Measurements from ENCODE around the gene MYO1G. TPM values are rescaled to one million over a fixed set of nuclear protein-coding genes. Genes with fewer than 3 reads are reported as not detected.

The MYO1G gene
- polyA plus RNA-seq, 1 experiment, result 0.02 TPM

GRCh38 chr7:44990109-44991023 lies 11.6 kb upstream of the MYO1G start:
- DNase-seq (ENCODE audit: low read depth), result no peak
- TF ChIP-seq, protein P1, sequence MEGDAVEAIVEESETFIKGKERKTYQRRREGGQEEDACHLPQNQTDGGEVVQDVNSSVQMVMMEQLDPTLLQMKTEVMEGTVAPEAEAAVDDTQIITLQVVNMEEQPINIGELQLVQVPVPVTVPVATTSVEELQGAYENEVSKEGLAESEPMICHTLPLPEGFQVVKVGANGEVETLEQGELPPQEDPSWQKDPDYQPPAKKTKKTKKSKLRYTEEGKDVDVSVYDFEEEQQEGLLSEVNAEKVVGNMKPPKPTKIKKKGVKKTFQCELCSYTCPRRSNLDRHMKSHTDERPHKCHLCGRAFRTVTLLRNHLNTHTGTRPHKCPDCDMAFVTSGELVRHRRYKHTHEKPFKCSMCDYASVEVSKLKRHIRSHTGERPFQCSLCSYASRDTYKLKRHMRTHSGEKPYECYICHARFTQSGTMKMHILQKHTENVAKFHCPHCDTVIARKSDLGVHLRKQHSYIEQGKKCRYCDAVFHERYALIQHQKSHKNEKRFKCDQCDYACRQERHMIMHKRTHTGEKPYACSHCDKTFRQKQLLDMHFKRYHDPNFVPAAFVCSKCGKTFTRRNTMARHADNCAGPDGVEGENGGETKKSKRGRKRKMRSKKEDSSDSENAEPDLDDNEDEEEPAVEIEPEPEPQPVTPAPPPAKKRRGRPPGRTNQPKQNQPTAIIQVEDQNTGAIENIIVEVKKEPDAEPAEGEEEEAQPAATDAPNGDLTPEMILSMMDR (IDR thresholded peaks at IDR 0.05; ENCODE audit: insufficient read depth, low read depth, low read length), result no peak
- Histone ChIP-seq H3K27me3 (ENCODE audit: control insufficient read depth, insufficient read depth, low read length) (no peaks in the 10 kb centered on the region), H3K4me3 (ENCODE audit: low read depth, low read length) (no peak overlapping the region), H3K36me3 (ENCODE audit: control insufficient read depth, insufficient read depth, low read length) (peaks cover under 1% of the 10 kb centered on the region; the same call in 1 of the 2 replicates)
- ChIA-PET POLR2A (interaction anchor here (0.6 kb wide), 1 partner anchor 9 kb away, joined by 6 read pairs; no protein-coding TSS in a partner anchor), CTCF (interaction anchor here (0.9 to 1.9 kb wide), 2 partner anchors 11 to 16 kb away, joined by 4 read pairs; no protein-coding TSS in a partner anchor)

DNA sequence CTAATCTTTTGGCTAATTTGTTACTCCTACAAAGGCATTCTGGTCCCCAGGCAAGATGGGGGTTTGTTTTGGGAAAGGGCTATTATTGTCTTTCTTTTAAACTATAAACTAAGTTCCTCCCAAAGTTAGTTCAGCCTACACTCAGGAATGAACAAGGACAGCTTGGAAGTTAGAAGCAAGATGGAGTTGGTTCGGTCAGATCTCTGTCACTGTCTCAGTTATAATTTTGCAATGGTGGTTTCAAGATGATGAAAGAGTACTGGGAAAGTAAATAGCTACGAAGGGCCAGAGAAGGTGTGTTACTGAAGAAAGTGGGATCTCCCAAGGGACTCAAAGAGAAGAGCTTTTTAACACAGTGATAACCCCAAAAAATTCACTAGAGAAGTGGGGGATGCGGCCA lies 10.3 kb upstream of the MYO1G start:
- H3K36me3 ChIP-seq (ENCODE audit: control insufficient read depth, insufficient read depth, low read length), result peaks cover 5% of the 10 kb centered on the region
- no peak for DNase-seq (ENCODE audit: low read depth)
- ChIA-PET POLR2A (interaction anchor here (0.6 kb wide), 1 partner anchor 407 kb away, joined by 3 read pairs; no protein-coding TSS in a partner anchor), CTCF (interaction anchor here (1.2 to 1.9 kb wide), 3 partner anchors 9 to 15 kb away, joined by 3 to 5 read pairs (median 4); no protein-coding TSS in a partner anchor)
- H3K27me3 ChIP-seq (ENCODE audit: control insufficient read depth, insufficient read depth, low read length), result no peaks in the 10 kb centered on the region
- no peak overlapping the region for H3K4me3 ChIP-seq (ENCODE audit: low read depth, low read length)
- TF ChIP-seq, protein P1 (IDR thresholded peaks at IDR 0.05; ENCODE audit: insufficient read depth, low read depth, low read length), result no peak

- TF ChIP-seq, protein P1 (IDR thresholded peaks at IDR 0.05; ENCODE audit: insufficient read depth, low read depth, low read length), result no peak
- no peak overlapping the region for H3K4me3 ChIP-seq (ENCODE audit: low read depth, low read length)
- CTCF ChIA-PET, result interaction anchor here (1.2 to 1.9 kb wide), 3 partner anchors 8 to 14 kb away, joined by 3 to 5 read pairs (median 4); no protein-coding TSS in a partner anchor
- POLR2A ChIA-PET, result no interaction called here
- H3K27me3 ChIP-seq (ENCODE audit: control insufficient read depth, insufficient read depth, low read length), result no peaks in the 10 kb centered on the region
- DNase-seq (ENCODE audit: low read depth), result no peak
- H3K36me3 ChIP-seq (ENCODE audit: control insufficient read depth, insufficient read depth, low read length), result peaks cover 6% of the 10 kb centered on the region
Measured at GRCh38 chr7:44988701-44989100, 9.9 kb upstream of the MYO1G start.

DNA sequence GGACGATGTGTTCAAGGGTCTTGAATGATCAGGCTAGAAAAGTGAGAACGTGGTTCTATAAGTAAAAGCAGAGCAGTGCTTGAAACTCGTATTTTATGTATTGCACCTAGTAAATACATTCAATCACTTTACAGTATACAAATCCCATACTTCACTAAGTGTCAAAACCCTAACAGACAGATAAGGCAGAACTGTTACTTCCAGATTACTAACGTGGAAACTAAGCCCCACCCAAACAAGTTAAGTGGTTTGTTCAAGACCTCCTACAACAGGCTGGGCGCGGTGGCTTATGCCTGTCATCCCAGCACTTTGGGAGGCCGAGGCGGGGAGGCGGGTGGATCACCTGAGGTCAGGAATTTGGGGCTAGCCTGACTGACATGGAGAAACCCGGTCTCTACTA lies 9.2 kb upstream of the MYO1G start:
- CTCF ChIA-PET, result interaction anchor here (0.7 to 1.2 kb wide), 2 partner anchors 8 to 143 kb away, joined by 3 read pairs; no protein-coding TSS in a partner anchor

More for the DNA sequence above, 9.2 kb upstream of the MYO1G start:
- DNase-seq (ENCODE audit: low read depth), result no peak
- no peaks in the 10 kb centered on the region for H3K27me3 ChIP-seq (ENCODE audit: control insufficient read depth, insufficient read depth, low read length)
- peaks cover 10% of the 10 kb centered on the region for H3K36me3 ChIP-seq (ENCODE audit: control insufficient read depth, insufficient read depth, low read length)
- POLR2A ChIA-PET, result no interaction called here
- TF ChIP-seq, protein P1 (IDR thresholded peaks at IDR 0.05; ENCODE audit: insufficient read depth, low read depth, low read length), result no peak
- no peak overlapping the region for H3K4me3 ChIP-seq (ENCODE audit: low read depth, low read length)

All from BJ (cell line).